GM19372 (cell line): Measurements from ENCODE around the gene SAMD9L.
"Not testable (repeated sequence)": the region's sequence is repeated elsewhere in the genome, so short reads cannot be mapped to it uniquely, and the experiment has no call there.

Experiments
- ATAC-seq: cut with Tn5 transposase; IDR thresholded peaks from one replicate; pipeline ENCODE4 v1.9.1; 2021; ENCODE audit warnings: mild to moderate bottlenecking, low read depth, moderate library complexity; ENCODE audit not compliant: unreplicated experiment

Gene SAMD9L

GRCh38 chr7:93146472-93147141 lies 1.6 kb downstream of the SAMD9L start:
- ATAC-seq: peak; percentile 28

- ATAC-seq: no peak
Observed at GRCh38 chr7:93146036-93146435, 2.1 kb downstream of the SAMD9L start.

- no peak for ATAC-seq
Observed at GRCh38 chr7:93145354-93145753, 2.8 kb downstream of the SAMD9L start.

- no peak for ATAC-seq
Observed at GRCh38 chr7:93142127-93142526, 6.1 kb downstream of the SAMD9L start.

- ATAC-seq: no peak
Observed at GRCh38 chr7:93140582-93141191, 7.5 kb downstream of the SAMD9L start.

- no peak for ATAC-seq
Observed at GRCh38 chr7:93138576-93138975, 9.6 kb downstream of the SAMD9L start.

- ATAC-seq: no peak
Observed at GRCh38 chr7:93133005-93133404, 15.2 kb downstream of the SAMD9L start.

- ATAC-seq: no peak
Observed at GRCh38 chr7:93132216-93132615, 16.0 kb downstream of the SAMD9L start.

GRCh38 chr7:93126954-93127353 lies 21.2 kb downstream of the SAMD9L start:
- not testable (repeated sequence) for ATAC-seq

GRCh38 chr7:93123532-93123931 lies 24.7 kb downstream of the SAMD9L start:
- not testable (repeated sequence) for ATAC-seq

GRCh38 chr7:93120592-93121549 lies 27.3 kb downstream of the SAMD9L start:
- no peak for ATAC-seq

- ATAC-seq: no peak
Observed at GRCh38 chr7:93119191-93119905, 28.8 kb downstream of the SAMD9L start.

GRCh38 chr7:93117852-93118530 lies 30.2 kb downstream of the SAMD9L start, which contains the start of gene SAMD9:
SAMD9 (minus strand) TSS chr7:93117979; CDS start chr7:93106097, 11,882 bp downstream.
- peak; percentile 100 for ATAC-seq

- ATAC-seq: no peak
Observed at GRCh38 chr7:93117327-93117726, 30.9 kb downstream of the SAMD9L start.

GRCh38 chr7:93115796-93116195 lies 32.4 kb downstream of the SAMD9L start:
- no peak for ATAC-seq

- no peak for ATAC-seq
Observed at GRCh38 chr7:93108003-93108402, 40.2 kb downstream of the SAMD9L start.

- no peak for ATAC-seq
Observed at GRCh38 chr7:93097388-93097787, 50.8 kb downstream of the SAMD9L start.

GRCh38 chr7:93092757-93093370 lies 55.3 kb downstream of the SAMD9L start:
- peak; percentile 86 for ATAC-seq
